OCI-M2 (cell line): ENCODE measurements around the gene TMA7B.

Experiments
- DNase-seq: peaks from one replicate; lab custom pipeline; 2025; ENCODE audit not compliant: unreplicated experiment; lab: John Stamatoyannopoulos, UW

The TMA7B gene

DNA sequence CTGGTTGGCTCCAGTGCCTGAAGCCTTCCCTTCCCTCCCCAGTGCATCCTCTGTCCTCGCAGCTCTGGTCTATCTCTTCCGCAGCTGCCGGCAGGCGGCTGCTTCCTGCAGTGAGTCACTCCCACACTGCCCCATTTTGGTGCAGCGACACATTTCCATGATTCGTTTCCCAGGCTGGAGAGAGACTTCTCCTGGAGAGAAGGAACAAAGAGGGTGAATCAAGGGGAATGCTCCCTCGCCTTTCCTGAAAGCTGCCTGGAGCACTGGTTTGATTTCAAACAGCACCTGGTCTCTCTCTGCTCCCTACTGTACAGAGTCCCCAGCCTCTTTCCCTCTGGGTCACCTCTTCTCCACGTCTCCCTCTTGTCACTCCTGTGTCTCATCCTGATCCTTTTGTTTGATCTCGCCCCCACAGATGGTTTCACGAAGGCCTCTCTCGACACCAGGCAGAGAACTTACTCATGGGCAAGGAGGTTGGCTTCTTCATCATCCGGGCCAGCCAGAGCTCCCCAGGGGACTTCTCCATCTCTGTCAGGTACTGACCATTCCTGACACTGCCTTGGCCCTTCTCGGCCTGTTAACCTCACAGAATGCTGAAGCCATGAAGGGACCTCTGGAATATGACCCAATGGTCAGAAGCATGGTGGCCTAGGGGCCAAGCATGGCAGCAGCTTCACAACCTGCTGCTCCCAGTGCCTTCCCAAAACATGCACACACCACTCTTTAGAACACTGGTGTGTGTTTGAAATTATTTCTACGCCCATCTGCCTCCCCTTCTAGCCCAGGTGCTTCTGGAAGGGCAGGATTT is at the start of gene TMA7B:
TMA7B (plus strand) TSS at position 758 of the 808 bp plus-strand sequence. CDS start 3,978 bp downstream, outside the sequence.
- DNase-seq: no peak

- DNase-seq: no peak
Observed at GRCh38 chr22:39910876-39911613, 49.2 kb upstream of the TMA7B start.

GRCh38 chr22:39913321-39913720 is 46.9 kb upstream of the TMA7B start:
- no peak for DNase-seq

DNA sequence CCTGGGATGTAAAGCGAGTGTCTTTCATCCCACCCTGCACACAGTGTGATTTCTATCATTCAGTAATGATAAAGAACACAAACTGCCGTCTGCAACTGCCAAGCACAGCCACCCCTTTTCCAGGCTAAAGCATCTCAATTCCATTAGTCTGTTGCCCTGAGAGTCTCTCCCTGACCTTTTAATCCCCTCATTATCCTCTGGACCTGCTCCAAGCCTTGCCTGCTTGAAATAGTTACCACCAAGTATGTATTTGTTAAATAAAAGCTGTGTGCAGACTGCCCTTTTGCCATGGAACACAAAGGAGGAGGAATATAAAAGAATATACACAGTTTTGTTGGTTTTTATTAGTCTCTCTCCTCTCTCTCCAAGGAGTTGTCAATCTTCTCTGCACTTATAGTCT is 46.3 kb upstream of the TMA7B start:
- DNase-seq: no peak

DNA sequence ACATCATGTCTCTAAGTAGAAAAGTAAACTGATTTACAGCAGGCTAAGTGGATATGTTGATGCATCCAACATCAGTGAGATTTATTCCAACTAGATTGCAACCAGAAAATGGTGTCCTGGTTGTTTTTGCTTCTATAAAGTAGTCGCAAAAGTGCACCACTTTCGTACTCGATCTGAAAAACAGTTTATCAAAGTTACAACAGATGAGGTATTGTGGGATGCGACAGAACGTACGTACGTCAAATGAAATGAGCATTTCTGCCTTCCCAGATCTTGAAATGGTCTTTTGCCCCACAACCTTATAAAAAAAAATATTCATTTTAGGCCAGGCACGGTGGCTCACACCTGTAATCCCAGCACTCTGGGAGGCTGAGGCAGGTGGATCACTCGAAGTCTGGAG is 45.6 kb upstream of the TMA7B start:
- no peak for DNase-seq

- no peak for DNase-seq
Observed at GRCh38 chr22:39915295-39915726, 44.9 kb upstream of the TMA7B start.

DNA sequence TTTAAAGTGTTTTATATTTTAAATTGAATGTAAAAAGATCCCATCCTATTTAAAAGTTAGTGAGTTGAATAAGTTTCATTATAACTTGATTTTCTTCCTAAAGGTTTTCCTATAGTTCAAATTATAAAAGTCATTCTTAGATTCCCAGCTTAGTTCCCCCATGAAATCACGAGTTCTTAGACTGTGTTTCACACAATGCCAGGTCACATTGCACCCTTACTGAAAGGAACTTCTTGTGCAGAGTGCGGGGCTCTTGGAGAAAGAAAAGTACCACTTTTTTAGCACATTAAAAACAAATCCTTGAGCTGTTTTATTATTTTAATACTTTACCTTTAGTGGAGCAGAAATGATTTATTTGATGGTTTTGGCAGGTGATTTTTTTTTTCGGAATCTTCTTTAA is 43.7 kb upstream of the TMA7B start:
- DNase-seq: no peak

DNA sequence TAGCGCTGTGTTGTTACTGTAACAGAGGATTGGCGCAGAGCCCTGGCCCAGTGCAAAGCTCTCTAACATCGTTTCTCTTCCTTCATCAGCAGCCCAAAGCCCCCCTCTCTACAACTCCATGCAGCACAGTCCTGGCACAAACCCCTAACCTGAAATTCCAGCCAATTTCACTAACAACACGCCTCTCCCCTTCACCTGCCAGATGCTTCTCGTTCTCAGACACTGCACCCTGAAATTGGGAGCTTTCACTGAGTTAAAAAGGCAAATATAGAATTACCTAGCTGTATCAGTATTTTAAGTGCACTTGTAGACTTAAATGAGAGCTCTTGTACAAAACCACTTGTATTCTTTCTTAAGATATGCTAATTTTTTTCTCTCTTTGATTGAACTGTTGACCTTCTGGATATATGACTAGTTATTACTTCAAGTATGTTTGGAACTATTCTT is 43.0 kb upstream of the TMA7B start:
- no peak for DNase-seq

GRCh38 chr22:39917776-39918495 is 42.3 kb upstream of the TMA7B start:
- no peak for DNase-seq

GRCh38 chr22:39920134-39920743 is 40.0 kb upstream of the TMA7B start:
- no peak for DNase-seq

DNA sequence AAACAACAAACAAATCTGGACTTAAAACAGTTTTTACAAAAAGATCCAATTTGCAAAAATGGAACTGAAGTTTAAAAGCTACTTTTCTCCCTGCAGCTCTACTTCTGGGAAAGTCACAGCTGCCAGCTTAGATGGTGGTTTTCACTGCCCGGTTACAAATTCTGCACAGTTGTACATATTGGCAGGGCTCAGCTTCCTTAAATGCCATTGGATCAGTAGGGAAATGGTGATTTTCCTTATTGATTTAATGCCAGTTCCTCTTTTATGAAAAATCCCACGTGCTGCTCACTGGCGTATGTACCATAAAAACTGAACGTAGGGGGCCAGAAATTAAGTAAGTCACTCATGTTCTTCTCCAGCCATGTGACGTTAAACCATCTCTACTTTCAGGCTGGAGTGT is 36.5 kb upstream of the TMA7B start:
- no peak for DNase-seq

DNA sequence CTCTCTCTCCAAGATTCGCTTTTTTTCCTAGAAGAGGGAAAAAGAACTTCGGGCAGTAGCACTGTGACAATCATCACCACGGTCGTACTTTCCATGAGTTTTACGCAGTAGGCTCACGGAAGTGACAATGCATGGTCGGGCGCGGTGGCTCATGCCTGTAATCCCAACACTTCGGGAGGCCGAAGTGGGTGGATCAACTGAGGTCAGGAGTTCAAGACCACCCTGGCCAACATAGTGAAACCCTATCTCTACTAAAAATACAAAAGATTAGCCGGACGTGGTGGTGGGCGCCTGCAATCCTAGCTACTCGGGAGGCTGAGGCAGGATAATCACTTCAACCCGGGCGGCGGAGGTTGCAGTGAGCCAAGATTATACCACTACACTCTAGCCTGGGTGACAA is 35.9 kb upstream of the TMA7B start:
- DNase-seq: no peak

- no peak for DNase-seq
Observed at GRCh38 chr22:39925273-39925672, 34.9 kb upstream of the TMA7B start.

DNA sequence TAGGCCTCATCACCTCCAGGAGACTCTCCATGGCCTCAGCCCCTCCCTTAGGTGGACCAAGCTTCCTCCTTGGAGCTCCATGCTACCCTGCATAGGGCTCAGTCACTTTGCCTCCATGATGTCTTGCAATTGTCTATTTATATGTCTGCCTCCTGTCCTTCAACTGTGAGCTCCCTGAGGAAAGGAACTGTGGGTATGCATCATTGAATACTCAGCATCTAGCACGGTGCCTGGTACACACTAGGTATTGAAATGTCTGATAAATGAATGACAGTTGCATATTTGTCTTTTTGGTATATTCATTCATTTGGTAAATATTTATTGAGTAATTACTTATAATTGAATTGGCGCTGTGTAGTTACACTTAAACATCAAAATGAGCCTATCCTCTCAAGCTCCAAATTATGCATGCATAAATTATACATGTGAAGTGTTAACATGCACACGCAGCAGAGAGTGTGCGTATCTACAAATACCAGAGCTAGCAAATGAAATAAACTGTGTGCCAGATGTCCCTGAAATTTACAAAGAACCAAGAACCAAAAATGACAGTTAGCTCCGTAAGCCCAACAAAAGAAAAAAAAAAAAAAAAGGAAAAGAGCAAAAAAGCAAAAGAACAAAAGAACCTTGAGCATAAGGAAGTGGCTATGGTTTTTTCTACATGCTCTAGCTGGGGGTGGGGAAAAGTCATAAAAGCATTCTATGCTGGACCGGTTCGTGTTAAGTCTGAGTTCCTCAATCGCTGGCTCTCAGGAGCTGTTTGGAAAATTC is 34.1 kb upstream of the TMA7B start:
- no peak for DNase-seq

DNA sequence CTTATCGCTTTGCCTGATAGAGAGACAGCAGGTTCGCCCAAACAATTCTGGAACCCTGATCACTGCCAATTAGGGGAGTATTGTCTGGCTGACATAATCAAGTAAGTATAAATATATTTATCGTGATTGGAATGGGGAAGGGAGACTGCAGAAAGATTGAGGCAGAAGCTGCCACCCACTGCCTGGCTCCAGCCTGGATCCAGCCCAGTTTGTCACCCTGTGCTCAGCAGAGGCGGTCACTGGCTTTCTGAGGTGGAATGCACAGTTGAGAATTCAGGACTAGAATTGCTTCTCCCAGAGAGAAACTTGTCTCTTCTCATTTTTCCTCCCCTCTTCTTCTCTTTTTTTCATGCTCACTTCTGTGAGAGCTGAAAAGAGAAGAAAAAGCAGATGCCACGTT is 33.4 kb upstream of the TMA7B start:
- no peak for DNase-seq

DNA sequence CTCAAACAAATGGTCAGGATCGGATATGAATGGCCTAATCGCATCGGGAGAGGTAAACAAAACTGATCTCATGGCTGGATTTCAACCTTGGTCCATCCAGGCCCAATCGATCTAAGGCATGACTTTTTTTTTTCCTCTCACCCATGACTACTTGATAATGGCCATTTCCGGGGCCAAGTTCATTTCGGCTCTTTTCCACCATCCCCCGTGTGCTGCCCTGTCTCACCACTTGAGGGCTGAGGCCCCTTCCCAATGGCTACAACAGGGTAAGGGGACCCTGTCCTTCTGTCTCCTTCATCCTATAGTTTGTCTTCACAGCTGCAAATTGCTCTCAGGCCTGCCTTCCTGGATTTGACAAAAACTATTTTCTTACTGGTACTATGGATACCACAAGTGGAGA is 32.7 kb upstream of the TMA7B start:
- DNase-seq: no peak

DNA sequence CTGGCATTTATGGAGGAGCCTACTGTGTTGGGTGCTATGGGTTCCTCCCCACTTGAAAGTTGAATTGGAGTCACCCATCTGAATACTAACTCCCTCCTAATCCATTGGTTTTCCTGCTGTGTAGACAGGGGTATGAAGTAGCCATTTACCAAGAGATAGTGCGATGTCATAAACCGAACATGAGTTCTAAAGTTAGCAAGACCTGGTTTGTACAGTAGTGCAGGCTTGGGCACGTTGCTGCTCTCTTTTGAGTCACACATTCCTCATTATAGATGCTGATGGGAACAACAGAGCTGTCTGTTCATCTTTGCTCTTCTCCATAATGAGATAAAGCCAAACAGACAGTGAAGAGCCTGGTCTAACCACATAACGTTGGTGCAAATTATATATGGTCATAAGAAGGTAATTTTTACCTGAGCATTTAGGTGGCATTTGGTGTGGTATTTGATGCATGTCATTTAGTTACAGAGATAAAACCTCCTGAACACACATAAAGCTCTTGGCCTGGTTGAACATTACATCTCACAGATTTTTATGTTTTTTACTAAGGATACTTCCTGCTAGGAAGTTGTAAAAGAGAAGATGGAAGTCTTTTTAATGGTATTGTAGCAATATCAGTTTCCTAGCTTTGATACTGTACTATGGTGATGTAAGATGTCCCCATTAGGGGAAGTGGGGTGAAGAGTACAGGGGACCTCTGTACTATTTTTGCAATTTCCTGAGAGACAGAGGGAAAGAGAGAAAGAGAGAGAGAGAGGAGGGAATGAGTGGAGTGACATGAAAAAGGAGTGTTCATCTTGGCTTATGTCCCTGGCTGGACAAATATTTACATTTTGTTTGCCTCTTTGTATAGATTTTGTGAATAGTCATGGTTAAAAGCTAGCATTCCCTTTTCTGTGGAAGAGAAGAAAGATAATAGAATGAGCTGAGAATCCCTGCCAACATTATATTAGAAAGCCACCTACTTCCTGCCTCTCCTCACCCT is 31.4 kb upstream of the TMA7B start:
- DNase-seq: no peak

DNA sequence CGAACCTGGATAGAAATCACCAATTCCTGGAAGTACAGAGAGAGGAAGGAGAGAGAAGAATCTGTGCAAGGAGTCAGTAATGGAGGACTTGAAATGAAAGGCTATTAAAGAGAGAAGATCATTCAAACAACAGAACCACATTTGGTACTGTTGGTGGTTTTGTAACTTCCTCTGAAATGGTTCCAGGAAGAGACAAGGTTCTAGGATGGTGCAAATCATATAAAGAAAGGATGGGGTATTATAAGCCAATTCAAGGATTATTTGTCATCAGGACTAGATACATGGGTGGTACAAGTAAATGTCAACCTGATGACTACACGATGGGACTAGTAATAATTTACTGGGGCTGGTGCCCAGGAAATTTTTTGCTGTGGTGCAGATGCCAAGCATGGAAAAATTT is 28.9 kb upstream of the TMA7B start:
- no peak for DNase-seq

DNA sequence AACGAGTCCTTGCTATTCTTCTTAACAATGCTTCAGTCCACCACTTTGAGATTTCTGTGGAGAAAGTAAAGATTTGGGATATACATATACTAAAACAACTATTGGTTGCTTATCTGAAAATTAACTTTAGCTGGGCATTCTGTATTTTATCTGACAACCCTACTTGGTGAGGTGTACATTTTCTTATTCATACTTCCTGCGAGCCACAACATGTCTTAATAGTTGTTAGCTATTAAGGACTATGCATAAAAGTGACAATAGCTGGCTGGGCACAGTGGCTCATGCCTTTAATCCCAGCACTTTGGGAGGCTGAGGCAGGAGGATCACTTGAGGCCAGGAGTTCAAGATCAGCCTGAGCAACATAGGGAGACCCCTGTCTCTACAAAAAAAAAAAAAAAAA is 28.0 kb upstream of the TMA7B start:
- DNase-seq: no peak
